Stomach smooth muscle (tissue), 2 donors: ENCODE measurements around the gene RAET1G.
"Not testable (repeated sequence)": the region's sequence is repeated elsewhere in the genome, so short reads cannot be mapped to it uniquely, and the experiment has no call there.

Source experiments
- H3K27ac ChIP-seq: one replicate; pipeline ENCODE4 v1.7.0; 2013; ENCODE audit warnings: mild to moderate bottlenecking, low read length, inconsistent platforms
- H3K27me3 ChIP-seq, 2 donors: one replicate each; pipeline ENCODE4 v1.7.0; 2013; ENCODE audit warnings: low read length in 2 of 2; ENCODE audit not compliant: insufficient read depth in 2 of 2, control insufficient read depth in 1 of 2
- H3K36me3 ChIP-seq, 2 donors: one replicate each; pipeline ENCODE4 v1.7.0; 2013; ENCODE audit warnings: low read length in 2 of 2; ENCODE audit not compliant: control insufficient read depth in 2 of 2, insufficient read depth in 2 of 2
- H3K4me1 ChIP-seq: one replicate; pipeline ENCODE4 v1.7.0; 2013; ENCODE audit warnings: low read length; ENCODE audit not compliant: control insufficient read depth, insufficient read depth
- H3K4me3 ChIP-seq, 2 donors: one replicate each; pipeline ENCODE4 v1.7.0; 2013; ENCODE audit warnings: low read length in 2 of 2
- H3K9ac ChIP-seq, 2 donors: one replicate each; pipeline ENCODE4 v1.7.0; 2013; ENCODE audit warnings: low read length in 2 of 2, mild to moderate bottlenecking in 1 of 2
- H3K9me3 ChIP-seq, 2 donors: one replicate each; pipeline ENCODE4 v1.7.0; 2013; ENCODE audit warnings: low read length in 2 of 2; ENCODE audit not compliant: control insufficient read depth in 2 of 2
- donor health status: healthy.
- donor health status: Pancreatic carcinoma.

Gene RAET1G

DNA sequence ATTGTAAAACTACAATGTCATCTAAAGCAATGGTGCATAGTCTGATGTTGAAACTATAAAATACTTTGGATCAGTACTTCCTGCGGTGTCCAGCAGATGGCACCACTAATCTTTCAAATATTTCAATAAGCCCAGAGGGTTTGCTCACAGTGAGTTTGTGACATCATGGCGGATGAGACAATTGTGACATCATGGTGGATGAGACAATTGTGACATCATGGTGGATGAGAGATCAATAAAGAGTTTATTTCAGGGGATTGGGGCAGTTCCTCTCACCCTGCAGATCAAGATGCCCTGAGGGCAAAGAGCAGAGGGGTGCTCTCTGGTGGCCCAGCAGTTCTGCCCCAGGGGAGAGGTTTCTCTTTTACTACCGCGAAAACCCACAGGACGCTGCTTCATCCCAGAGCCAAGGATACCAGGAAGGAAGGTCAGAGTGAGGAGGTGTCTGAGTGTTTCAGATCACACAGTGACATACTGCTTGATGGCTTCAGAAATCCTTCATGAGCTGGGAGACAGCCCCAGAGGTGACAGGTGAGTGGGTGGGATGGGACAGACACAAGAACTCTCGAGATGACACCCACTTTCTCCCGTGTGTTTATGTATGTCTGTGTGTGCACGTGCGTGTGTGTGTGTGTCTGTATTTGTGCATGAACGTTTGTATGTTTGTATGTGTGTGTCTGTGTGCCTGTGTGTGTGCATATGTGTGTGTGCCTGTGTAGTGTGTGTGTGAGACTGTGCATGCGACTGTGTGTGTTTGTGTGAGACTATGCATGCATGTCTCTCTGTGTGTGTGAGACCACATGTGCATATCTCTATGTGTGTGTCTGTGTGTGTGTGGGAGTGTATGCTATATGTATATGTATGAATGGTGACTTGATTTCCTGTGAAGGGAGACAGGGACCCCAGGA lies 11.6 kb upstream of the RAET1G start:
- Histone ChIP-seq H3K27me3 (peaks cover 51 to 57% of the 10 kb centered on the region in 2 donors), H3K9ac (no peak overlapping the region), H3K36me3 (no peaks in the 10 kb centered on the region), H3K9me3 (no peaks in the 10 kb centered on the region), H3K4me3 (no peak overlapping the region), H3K27ac (no peak overlapping the region), H3K4me1 (peaks cover 14% of the 10 kb centered on the region)

DNA sequence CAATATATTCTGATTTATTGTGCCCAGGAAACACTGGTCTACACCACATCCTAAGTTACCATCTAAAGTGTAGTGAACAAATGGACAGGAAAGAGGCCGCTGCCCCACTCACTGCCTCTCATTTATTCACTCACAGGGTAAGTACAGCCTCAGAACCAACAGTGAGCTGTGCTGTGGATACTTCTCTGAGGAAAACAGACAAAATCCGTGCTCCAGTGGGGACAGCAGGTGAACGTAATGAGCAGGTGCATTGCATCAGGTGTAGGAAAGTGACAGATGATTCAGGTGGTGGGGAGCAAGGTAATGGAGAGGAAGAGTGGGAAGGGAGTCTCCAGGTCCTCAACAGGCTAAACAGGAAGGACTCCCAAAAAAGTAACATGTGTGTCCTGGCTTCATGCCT lies 10.5 kb upstream of the RAET1G start:
- H3K9ac ChIP-seq: no peak overlapping the region
- no peaks in the 10 kb centered on the region for H3K9me3 ChIP-seq
- peaks cover 46 to 52% of the 10 kb centered on the region in 2 donors for H3K27me3 ChIP-seq
- H3K27ac ChIP-seq: no peak overlapping the region
- no peaks in the 10 kb centered on the region for H3K36me3 ChIP-seq
- no peak overlapping the region for H3K4me3 ChIP-seq
- peaks cover 5% of the 10 kb centered on the region for H3K4me1 ChIP-seq

DNA sequence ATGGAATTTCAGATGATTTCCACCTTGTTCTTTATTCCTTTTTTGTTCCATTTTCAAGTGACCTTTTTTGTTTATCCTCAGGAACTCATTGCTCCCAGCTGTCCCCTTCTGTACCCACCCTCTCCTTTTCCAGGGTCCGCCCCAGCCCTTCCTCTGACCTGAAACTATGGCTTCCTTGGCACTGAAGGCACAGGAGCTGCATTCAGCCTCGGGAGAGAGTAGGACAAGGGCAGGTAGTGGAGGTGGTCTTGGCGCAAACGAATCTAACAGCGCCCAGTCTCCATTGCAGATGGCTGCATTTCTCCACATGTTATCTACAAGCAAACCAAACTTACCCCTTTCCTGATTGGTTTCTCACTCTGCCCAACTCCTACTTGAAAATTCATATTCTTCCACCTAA lies 10.1 kb upstream of the RAET1G start:
- H3K27ac ChIP-seq: no peak overlapping the region
- no peak overlapping the region for H3K9ac ChIP-seq
- H3K9me3 ChIP-seq: no peaks in the 10 kb centered on the region
- peaks cover 42 to 48% of the 10 kb centered on the region in 2 donors for H3K27me3 ChIP-seq
- H3K4me1 ChIP-seq: peaks cover 2% of the 10 kb centered on the region
- no peak overlapping the region for H3K4me3 ChIP-seq
- H3K36me3 ChIP-seq: no peaks in the 10 kb centered on the region

DNA sequence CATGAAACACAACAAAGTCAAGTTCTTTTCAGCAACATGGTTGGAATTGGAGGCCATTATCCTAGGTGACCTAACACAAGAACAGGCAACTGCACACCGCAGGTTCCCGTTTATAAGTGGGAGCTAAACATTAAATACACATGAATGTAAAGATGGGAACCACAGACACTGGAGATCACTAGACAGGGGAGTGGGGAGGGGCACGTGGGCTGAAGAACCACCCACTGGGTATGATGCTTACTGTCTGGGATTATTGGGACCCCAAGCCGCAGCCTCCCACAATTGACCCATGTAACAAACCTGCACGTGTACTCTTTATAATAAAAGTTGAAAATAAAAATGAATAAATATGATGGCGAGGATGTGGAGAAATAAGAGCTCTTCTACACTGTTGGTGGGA lies 8.6 kb upstream of the RAET1G start:
- no peaks in the 10 kb centered on the region for H3K36me3 ChIP-seq
- no peak overlapping the region for H3K9ac ChIP-seq
- no peaks in the 10 kb centered on the region for H3K9me3 ChIP-seq
- H3K4me3 ChIP-seq: no peak overlapping the region
- no peak overlapping the region for H3K27ac ChIP-seq
- peaks cover 3% of the 10 kb centered on the region for H3K4me1 ChIP-seq
- H3K27me3 ChIP-seq: peaks cover 31 to 34% of the 10 kb centered on the region in 2 donors

DNA sequence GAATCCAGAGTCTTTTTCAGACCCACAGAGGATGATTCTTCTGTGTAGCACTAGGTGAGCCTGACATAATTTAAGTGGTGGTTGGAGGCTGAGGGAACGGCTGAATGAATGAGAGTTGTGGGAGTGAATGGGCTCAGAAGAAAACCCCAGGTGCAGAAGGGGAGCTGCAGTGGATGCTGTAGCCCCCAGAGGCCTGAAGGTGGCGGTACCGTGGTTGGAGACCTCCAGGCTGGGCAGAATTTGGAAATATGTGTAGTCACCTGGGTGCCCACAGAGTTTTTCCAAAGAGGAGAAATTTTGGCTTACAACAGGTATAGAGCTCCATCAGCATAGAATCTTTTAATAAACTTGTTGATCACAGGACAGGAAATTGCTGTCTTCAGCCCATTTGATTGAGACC lies 6.5 kb upstream of the RAET1G start:
- peaks cover 18% of the 10 kb centered on the region for H3K4me1 ChIP-seq
- no peak overlapping the region for H3K4me3 ChIP-seq
- H3K9me3 ChIP-seq: no peaks in the 10 kb centered on the region
- no peak overlapping the region for H3K27ac ChIP-seq
- H3K9ac ChIP-seq: no peak overlapping the region
- H3K36me3 ChIP-seq: no peaks in the 10 kb centered on the region
- H3K27me3 ChIP-seq: peaks cover 15 to 19% of the 10 kb centered on the region in 2 donors

DNA sequence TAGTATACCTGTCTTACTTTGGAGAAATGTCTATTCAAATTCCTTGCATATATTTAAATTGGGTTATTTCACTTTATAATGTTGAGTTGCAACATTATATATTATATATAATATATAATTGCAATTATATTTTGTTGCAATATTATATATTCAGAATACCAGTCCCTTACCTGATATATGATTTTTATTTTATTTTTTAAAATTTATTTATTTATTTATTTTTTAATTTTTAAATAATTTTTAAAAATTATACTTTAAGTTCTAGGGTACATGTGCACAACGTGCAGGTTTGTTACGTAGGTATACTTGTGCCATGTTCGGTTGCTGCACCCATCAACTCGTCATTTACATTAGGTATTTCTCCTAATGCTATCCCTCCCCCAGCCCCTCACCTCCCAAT lies 4.1 kb upstream of the RAET1G start:
- H3K4me1 ChIP-seq: peaks cover 27% of the 10 kb centered on the region
- not testable (repeated sequence) for H3K4me3 ChIP-seq, H3K36me3 ChIP-seq, H3K9me3 ChIP-seq, H3K27ac ChIP-seq, H3K9ac ChIP-seq
- H3K27me3 ChIP-seq: peaks cover 6 to 12% of the 10 kb centered on the region in 2 donors

DNA sequence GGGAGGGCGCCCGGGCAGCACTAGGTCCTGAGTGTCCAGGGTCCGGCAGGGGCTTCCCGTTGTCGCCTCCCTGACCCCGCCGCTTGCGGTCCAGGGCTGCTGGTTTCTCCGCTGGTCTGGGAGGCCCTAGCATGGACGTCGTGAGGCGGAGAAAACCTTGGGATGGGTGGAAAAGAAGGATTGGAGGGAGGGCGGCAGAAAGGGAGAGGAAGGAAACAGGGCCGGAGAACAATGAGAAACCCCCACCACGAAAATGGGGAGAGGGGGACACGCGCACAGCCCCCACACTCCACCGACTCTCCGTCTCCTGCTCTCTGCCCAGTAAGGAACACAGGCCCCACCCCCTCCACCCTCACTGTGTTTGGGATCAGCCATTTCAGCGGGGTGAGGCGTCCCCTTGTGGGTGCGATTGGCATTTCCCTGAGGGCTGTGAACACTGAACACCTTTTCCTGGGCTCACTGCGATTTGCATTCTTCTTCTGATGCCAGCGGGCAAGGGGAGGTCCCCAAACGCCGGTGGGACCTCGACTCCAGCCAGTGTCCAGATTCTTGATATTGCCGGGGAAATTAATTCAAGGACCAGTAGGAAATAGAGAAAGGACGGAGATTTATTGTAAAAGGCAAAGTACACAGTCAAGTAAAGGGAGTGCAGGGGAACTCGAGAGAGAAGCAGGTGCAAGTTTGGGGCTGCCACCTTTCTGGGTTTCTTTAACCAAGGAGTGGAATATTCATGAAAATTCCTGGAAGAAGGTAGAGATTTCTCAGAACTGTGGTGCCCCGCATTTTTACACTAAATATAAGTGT lies 3.3 kb upstream of the RAET1G start:
- Histone ChIP-seq H3K9me3 (no peaks in the 10 kb centered on the region), H3K27me3 (peaks cover 6 to 12% of the 10 kb centered on the region in 2 donors), H3K4me3 (peak overlapping the region; percentile 45 to 74), H3K27ac (no peak overlapping the region), H3K4me1 (peaks cover 27% of the 10 kb centered on the region), H3K9ac (peak overlapping the region; percentile 52 to 60), H3K36me3 (no peaks in the 10 kb centered on the region)

DNA sequence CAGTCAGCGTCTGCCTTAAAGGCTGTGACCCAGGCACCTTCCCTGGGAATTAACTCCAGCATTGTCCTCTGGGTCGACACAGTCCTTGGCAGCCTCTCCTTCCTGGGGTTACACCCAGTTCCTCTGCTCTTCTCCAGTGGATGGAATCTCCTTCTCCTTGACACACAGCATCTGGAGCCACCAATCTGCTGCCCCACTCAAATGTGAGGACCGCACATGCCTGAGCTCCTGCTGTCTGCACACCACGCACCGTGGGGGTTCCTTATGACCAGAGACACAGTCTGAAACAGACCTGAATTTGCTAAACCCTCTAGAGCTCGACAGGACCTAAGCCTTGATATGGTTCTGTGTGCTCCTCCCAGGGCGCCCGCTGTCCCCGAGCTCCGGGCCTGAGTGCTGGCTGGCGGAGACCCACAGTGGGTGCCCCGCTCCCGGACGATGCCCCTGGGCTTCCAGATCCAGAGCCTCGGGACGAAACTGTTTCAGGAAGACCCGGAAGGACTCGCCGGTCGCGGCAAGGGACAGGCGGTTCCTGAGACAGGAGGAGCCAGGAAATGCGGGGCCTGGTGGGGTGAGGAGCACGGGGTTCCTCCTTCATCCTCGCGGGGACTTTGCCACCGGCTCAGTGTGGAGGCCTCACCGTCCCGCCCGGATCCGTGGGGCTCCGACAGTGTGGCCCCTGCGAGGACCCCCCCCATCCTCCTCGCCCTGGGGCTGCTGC lies 2.5 kb upstream of the RAET1G start:
- Histone ChIP-seq H3K9me3 (no peaks in the 10 kb centered on the region), H3K4me3 (peak overlapping the region; percentile 45 to 74), H3K9ac (peak overlapping the region; percentile 52 to 60), H3K4me1 (peaks cover 27% of the 10 kb centered on the region), H3K36me3 (no peaks in the 10 kb centered on the region), H3K27ac (no peak overlapping the region), H3K27me3 (peaks cover 6 to 12% of the 10 kb centered on the region in 2 donors)

DNA sequence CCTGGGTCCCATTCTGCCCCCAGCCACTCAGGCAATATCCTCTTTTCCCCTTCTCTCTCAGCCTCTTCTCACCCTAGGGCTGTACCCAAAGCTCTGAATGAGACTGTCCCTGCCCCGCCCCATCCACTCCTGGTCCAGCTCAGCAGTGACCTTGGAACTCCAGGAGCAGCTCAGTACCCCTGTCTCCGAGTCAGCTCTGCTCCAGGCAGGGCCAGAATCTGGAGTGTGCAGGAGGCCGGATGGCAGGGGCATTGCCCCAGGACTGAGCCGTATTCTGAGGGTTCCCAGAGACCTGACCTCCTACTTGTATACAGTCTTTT lies 2.0 kb upstream of the RAET1G start:
- no peaks in the 10 kb centered on the region for H3K36me3 ChIP-seq
- peaks cover 27% of the 10 kb centered on the region for H3K4me1 ChIP-seq
- H3K9ac ChIP-seq: no peak overlapping the region
- no peak overlapping the region for H3K27ac ChIP-seq
- no peak overlapping the region for H3K4me3 ChIP-seq
- H3K9me3 ChIP-seq: no peaks in the 10 kb centered on the region
- peaks cover 6 to 9% of the 10 kb centered on the region in 2 donors for H3K27me3 ChIP-seq

DNA sequence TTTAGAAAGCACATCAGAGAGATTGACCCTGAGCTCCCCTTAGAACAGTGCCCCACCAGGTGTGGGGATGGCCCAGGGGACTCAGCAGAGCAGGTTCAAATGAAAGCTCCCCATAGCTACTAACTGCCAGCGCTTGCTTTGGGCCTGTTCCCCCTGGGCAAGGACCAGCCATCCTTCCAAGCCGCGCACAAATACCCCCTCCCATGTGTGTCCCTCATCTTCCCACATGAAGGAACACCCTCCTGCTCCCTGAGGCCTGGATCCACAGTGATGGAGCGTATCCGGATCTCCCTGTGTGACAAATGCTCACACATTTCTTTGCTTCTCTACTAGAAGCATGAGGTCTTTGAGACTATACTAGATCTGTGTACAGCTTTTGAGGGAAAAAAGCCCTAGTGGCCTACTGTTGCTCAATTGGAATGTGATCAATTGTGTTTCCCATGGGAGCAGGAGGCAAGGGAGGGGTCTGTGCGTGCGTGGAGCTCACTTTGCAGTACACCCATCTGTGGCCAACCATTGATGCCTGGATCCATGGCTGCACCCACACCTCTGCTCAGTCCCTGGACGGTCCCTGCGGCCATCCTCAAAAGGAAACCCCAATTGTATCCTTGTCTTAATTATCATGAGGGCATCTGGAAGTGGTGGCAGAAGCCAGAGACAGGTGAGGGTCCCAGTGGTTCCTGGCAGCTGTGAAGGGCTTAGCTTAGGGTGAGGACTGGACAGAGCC lies 1.4 kb upstream of the RAET1G start:
- Histone ChIP-seq H3K27ac (no peak overlapping the region), H3K27me3 (peaks cover 4% of the 10 kb centered on the region in 2 donors), H3K36me3 (no peaks in the 10 kb centered on the region), H3K4me3 (no peak overlapping the region), H3K9me3 (no peaks in the 10 kb centered on the region), H3K9ac (no peak overlapping the region), H3K4me1 (peaks cover 27% of the 10 kb centered on the region)
